GM18867 (cell line): Measurements from ENCODE around the gene SELPLG.
A peak's percentile ranks its signal among the peaks of the same experiment; 100 is the strongest.
"Not testable (repeated sequence)": the region's sequence is repeated elsewhere in the genome, so short reads cannot be mapped to it uniquely, and the experiment has no call there.

Experiments used
- ATAC-seq: cut with Tn5 transposase; IDR thresholded peaks from one replicate; pipeline ENCODE4 v1.9.1; 2021; ENCODE audit warnings: mild to moderate bottlenecking, moderate library complexity; ENCODE audit not compliant: unreplicated experiment

The SELPLG gene

GRCh38 chr12:108620236-108620879 is 13.3 kb downstream of the SELPLG start:
- ATAC-seq = no peak

- no peak for ATAC-seq
Observed at GRCh38 chr12:108619369-108620160, 14.1 kb downstream of the SELPLG start.

GRCh38 chr12:108618953-108619274 is 14.8 kb downstream of the SELPLG start:
- not testable (repeated sequence) for ATAC-seq

GRCh38 chr12:108618079-108618952 is 15.4 kb downstream of the SELPLG start:
- ATAC-seq = peak; percentile 41

- ATAC-seq = peak; percentile 71
Observed at GRCh38 chr12:108616941-108617858, 16.5 kb downstream of the SELPLG start.

GRCh38 chr12:108616359-108616758 is 17.3 kb downstream of the SELPLG start:
- no peak for ATAC-seq

- no peak for ATAC-seq
Observed at GRCh38 chr12:108615918-108616317, 17.8 kb downstream of the SELPLG start.

- ATAC-seq = no peak
Observed at GRCh38 chr12:108614639-108615038, 19.1 kb downstream of the SELPLG start.

GRCh38 chr12:108614041-108614440 is 19.7 kb downstream of the SELPLG start:
- ATAC-seq = no peak

GRCh38 chr12:108613548-108613947 is 20.1 kb downstream of the SELPLG start:
- no peak for ATAC-seq

- no peak for ATAC-seq
Observed at GRCh38 chr12:108612788-108613282, 20.9 kb downstream of the SELPLG start.

- no peak for ATAC-seq
Observed at GRCh38 chr12:108611884-108612415, 21.7 kb downstream of the SELPLG start.

- no peak for ATAC-seq
Observed at GRCh38 chr12:108610856-108611605, 22.7 kb downstream of the SELPLG start.

GRCh38 chr12:108610336-108610815 is 23.3 kb downstream of the SELPLG start:
- ATAC-seq = no peak

GRCh38 chr12:108609537-108610335 is 24.0 kb downstream of the SELPLG start:
- no peak for ATAC-seq

GRCh38 chr12:108608616-108609015 is 25.1 kb downstream of the SELPLG start:
- no peak for ATAC-seq

- no peak for ATAC-seq
Observed at GRCh38 chr12:108607981-108608600, 25.6 kb downstream of the SELPLG start.

GRCh38 chr12:108606492-108606891 is 27.2 kb downstream of the SELPLG start:
- ATAC-seq = no peak
